NCI-H748 treated with DMSO at 0.1 percent for 48 hours (cell line): Measurements from ENCODE around the gene SIAH1.
"Not testable (repeated sequence)": the region's sequence is repeated elsewhere in the genome, so short reads cannot be mapped to it uniquely, and the experiment has no call there.

Experiments
- DNase-seq: peaks from one replicate; lab custom pipeline; 2025; lab: John Stamatoyannopoulos, UW

Gene SIAH1

GRCh38 chr16:48385253-48386150 is at the start of gene SIAH1:
Gene SIAH1, minus strand, starts transcription at chr16:48385413. Its CDS starts 22,985 bp downstream, at chr16:48362428.
- DNase-seq: peak; percentile 19

- DNase-seq: no peak
Measured at GRCh38 chr16:48434653-48435317, 49.6 kb upstream of the SIAH1 start.

- no peak for DNase-seq
Measured at GRCh38 chr16:48433850-48434530, 48.8 kb upstream of the SIAH1 start.

- DNase-seq: no peak
Measured at GRCh38 chr16:48433116-48433849, 48.1 kb upstream of the SIAH1 start.

- no peak for DNase-seq
Measured at GRCh38 chr16:48432136-48432535, 46.9 kb upstream of the SIAH1 start.

GRCh38 chr16:48430890-48431289 is 45.7 kb upstream of the SIAH1 start:
- DNase-seq: no peak

- no peak for DNase-seq
Measured at GRCh38 chr16:48426244-48427141, 41.3 kb upstream of the SIAH1 start.

GRCh38 chr16:48422537-48422936 is 37.3 kb upstream of the SIAH1 start:
- no peak for DNase-seq

- no peak for DNase-seq
Measured at GRCh38 chr16:48421741-48422140, 36.5 kb upstream of the SIAH1 start.

- no peak for DNase-seq
Measured at GRCh38 chr16:48420437-48420836, 35.2 kb upstream of the SIAH1 start.

- not testable (repeated sequence) for DNase-seq
Measured at GRCh38 chr16:48416617-48417016, 31.4 kb upstream of the SIAH1 start.

- peak; percentile 45 for DNase-seq
Measured at GRCh38 chr16:48413272-48413671, 28.1 kb upstream of the SIAH1 start.

GRCh38 chr16:48409839-48410632 is 24.8 kb upstream of the SIAH1 start:
- no peak for DNase-seq

- no peak for DNase-seq
Measured at GRCh38 chr16:48408688-48409087, 23.5 kb upstream of the SIAH1 start.

- DNase-seq: no peak
Measured at GRCh38 chr16:48405907-48406306, 20.7 kb upstream of the SIAH1 start.

- no peak for DNase-seq
Measured at GRCh38 chr16:48405153-48405552, 19.9 kb upstream of the SIAH1 start.

GRCh38 chr16:48402547-48402946 is 17.3 kb upstream of the SIAH1 start:
- DNase-seq: not testable (repeated sequence)

GRCh38 chr16:48395375-48395774 is 10.2 kb upstream of the SIAH1 start:
- DNase-seq: no peak

- DNase-seq: no peak
Measured at GRCh38 chr16:48394355-48394703, 9.1 kb upstream of the SIAH1 start.
